GM21576 (cell line): Measurements from ENCODE around the gene VANGL2.

Experiments used
- ATAC-seq: cut with Tn5 transposase; IDR thresholded peaks from one replicate; pipeline ENCODE4 v1.9.1; 2021; ENCODE audit warnings: mild to moderate bottlenecking, moderate library complexity; ENCODE audit not compliant: unreplicated experiment

The VANGL2 gene

GRCh38 chr1:160459056-160459455 lies 58.7 kb downstream of the VANGL2 start:
- no peak for ATAC-seq

GRCh38 chr1:160459687-160460086 lies 59.3 kb downstream of the VANGL2 start:
- no peak for ATAC-seq

- no peak for ATAC-seq
Measured at GRCh38 chr1:160460214-160460642, 59.9 kb downstream of the VANGL2 start.

GRCh38 chr1:160460683-160461287 lies 60.4 kb downstream of the VANGL2 start:
- ATAC-seq, result no peak

- ATAC-seq, result no peak
Measured at GRCh38 chr1:160465123-160465522, 64.8 kb downstream of the VANGL2 start.

- ATAC-seq, result no peak
Measured at GRCh38 chr1:160466961-160467360, 66.6 kb downstream of the VANGL2 start.

GRCh38 chr1:160467576-160467975 lies 67.2 kb downstream of the VANGL2 start:
- no peak for ATAC-seq

- no peak for ATAC-seq
Measured at GRCh38 chr1:160471253-160471652, 70.9 kb downstream of the VANGL2 start.

GRCh38 chr1:160472112-160472511 lies 71.7 kb downstream of the VANGL2 start:
- no peak for ATAC-seq

GRCh38 chr1:160474392-160475242 lies 74.3 kb downstream of the VANGL2 start:
- ATAC-seq, result no peak
